GM13977 (cell line): ENCODE results near the gene ST6GAL1.

Source experiments
- DNase-seq: peaks from one replicate; pipeline ENCODE4 v3.0.0; 2012; ENCODE audit warnings: low spot score
- in situ Hi-C: fragments of 300-500 bp; cut with MboI; formaldehyde crosslinking; loops from one replicate; pipeline ENCODE4 v1.12.0; 2022; ENCODE audit warnings: low sequenced_read_pairs, low pct_unique_long_range_greater_than_20kb, mixed read lengths, inconsistent platforms; ENCODE audit not compliant: unreplicated experiment
- TF ChIP-seq, protein P1 (sequence below): IDR thresholded peaks from 2 replicates; pipeline ENCODE4 v1.5.1; 2012; ENCODE audit warnings: mild to moderate bottlenecking, control low read depth; ENCODE audit not compliant: insufficient read depth; ENCODE audit errors: extremely low read depth, missing control alignments

The ST6GAL1 gene

DNA sequence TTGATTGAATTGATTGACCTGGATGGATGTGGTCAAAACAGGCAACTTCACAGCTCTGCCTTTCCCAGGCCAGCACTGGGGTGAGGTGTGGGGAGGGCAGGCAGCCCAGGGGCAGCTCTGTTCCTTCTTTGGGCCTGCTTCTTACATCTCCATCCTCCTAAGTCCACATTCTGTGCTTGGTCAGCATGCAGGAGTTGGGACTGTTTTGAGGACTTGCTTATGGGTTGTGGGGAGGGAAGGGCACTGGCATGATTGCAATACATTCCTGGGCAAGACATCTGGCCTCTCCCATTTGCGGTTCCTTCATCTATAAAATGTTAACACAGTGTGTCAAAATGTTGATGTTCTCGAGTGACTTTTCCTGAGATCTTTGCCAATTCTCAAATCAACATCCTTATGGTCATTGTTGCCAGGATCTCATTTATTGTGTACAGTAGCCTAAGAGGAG lies 84.1 kb downstream of the ST6GAL1 start:
- DNase-seq: no peak
- TF ChIP-seq, protein P1, sequence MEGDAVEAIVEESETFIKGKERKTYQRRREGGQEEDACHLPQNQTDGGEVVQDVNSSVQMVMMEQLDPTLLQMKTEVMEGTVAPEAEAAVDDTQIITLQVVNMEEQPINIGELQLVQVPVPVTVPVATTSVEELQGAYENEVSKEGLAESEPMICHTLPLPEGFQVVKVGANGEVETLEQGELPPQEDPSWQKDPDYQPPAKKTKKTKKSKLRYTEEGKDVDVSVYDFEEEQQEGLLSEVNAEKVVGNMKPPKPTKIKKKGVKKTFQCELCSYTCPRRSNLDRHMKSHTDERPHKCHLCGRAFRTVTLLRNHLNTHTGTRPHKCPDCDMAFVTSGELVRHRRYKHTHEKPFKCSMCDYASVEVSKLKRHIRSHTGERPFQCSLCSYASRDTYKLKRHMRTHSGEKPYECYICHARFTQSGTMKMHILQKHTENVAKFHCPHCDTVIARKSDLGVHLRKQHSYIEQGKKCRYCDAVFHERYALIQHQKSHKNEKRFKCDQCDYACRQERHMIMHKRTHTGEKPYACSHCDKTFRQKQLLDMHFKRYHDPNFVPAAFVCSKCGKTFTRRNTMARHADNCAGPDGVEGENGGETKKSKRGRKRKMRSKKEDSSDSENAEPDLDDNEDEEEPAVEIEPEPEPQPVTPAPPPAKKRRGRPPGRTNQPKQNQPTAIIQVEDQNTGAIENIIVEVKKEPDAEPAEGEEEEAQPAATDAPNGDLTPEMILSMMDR: no peak
- in situ Hi-C loops: no loop called here

DNA sequence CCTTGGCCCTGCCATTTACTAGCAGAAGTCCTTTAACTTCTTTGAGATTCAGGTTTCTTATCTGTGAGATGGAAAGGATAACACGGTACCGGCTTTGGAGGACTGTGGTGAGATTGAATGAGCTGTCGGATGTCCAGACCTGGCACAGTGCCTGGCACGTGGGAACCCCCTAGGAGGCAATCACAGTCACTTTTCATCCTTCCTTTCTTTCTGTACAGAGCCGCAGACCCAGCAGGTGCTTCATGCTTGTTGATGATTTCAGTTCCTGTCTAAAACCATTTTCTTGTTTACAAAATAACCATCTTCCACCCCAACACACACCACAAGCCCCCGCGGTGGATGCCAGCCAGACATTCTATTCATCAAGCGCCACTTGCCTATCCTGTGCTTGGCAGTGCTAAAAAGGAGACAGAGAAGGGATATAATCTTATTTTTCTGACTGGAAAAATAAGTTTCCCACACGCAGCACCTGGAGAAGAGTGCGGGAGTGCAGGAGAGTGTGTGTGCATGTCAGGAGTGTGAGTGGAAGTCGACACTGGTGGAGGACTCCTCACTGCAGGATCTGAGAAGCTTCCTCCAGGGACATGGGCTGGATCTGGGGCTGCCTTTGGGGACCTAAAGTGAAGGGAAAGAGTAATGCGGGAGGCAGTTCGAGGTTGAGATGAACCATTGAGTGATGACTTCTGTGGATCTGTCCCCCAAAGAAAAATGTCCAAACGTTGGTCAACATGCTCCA lies 85.7 kb downstream of the ST6GAL1 start:
- TF ChIP-seq, protein P1: no peak
- in situ Hi-C loops: no loop called here

DNA sequence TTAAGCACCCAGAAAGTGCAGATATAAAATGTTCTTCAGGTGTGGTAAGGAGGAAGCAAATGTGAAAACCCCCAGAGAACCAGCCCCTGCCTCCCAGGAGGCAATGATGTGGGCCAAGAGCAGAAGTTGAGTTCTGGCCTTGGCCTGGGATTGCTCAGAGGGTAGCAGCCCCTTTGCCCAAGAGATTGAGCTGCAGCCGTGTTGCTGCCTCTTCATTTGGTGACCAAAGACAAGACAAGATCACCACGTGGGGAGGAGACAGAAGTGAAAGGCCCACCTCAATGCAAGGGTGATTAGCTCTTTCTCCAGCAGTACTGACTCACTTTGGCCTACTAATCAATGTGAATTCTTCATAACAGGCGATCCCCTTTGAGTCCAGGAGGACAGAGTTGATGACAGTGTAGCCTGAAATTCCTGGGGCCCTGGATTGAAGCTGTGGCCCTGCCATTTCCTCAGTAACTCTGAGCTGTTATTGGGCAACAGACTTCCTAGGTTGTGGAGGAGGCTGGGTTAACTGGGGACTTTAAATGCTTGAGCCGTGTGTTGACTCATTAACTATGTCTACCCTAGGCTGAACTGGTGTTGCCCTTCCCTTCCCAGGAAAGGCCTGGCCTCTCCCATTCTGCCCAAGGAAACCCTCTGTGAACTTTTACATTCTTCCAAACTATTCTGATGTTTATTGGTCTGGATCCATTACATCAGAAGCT lies 86.5 kb downstream of the ST6GAL1 start:
- peak; percentile 36 for DNase-seq
- TF ChIP-seq, protein P1: no peak
- in situ Hi-C loops: no loop called here

More for the DNA sequence above, 85.7 kb downstream of the ST6GAL1 start:
- DNase-seq: no peak

DNA sequence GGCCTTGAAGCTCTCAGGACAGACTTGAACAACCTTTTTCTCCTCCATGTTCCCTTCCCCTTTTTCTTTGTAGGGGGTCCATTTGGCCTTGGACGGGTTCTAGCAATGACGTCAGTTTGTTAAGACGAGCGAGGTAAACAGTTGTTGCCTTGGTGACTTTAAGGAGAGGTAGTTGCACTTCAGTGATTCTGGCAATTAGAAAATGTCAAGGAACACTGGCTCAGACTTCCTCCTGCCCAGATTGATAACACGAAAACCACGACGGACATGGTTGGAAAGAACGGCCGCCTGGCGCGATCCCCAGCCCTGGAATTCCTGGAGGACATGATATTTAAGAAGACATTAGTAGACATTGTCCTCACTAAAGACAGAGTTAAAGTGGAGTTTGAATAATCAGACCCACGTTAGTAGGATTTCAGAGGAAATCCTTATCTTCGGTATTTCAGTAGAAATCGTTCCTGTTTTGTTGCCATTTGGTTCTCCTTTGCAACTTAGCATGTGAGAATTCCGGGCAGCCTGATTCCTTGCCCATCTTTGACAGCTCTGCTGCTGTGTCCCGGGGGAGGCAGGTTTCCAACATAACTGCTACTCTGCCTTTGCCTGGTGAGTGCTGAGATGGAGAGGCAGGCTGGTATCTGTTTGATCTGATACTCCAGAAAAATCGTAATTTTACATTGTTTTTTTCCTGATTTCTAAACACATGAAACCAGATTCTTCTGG lies 87.3 kb downstream of the ST6GAL1 start:
- in situ Hi-C loops: no loop called here
- TF ChIP-seq, protein P1: no peak
- no peak for DNase-seq

DNA sequence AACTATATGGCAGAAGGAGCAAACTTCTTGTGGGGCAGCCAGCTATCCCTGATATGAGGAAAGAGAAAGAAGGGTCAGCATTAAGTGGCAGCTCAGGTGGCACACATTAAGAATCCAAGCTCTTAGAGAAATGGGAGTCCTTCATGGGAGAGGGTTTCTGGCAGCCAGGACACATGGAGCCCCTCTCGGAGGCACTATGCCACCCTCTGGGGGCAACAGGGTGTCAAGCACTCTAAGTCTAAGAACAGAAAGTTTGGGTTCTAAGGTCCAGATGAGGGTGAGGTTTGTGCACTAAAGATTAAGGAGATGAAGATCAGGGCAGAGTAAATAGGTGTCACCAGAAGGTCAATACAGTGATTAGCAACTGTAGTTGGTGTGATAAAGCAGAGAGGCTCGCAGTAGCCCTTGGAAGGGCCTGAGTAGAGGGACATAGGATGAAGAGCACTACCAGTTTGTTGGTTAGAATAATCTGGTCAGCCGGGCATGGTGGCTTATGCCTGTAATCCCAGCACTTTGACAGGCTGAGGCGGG lies 89.3 kb downstream of the ST6GAL1 start:
- no peak for DNase-seq
- TF ChIP-seq, protein P1: peak; percentile 35
- in situ Hi-C loops: no loop called here

DNA sequence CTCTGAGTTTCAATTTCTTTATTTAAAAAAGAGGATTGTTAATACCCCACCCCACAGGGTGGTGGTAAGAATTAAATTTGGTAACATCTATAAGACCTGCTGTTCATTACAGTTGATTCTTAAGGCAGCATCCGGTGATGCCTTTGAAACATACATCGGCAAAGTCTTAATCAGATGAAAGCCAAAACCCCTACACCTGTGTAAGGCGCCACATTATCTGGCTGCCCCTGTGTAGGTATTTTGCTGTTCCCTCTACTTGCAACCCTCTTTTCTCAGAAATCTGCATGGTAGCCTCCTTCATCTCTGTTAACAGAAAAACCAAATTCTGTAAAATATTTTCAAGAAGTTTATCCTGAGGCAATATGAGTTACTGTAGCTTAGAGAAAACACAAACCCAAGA lies 90.0 kb downstream of the ST6GAL1 start:
- in situ Hi-C loops: no loop called here
- DNase-seq: no peak
- TF ChIP-seq, protein P1: no peak
